Fibroblast of lung (primary cell): ENCODE results near the gene PPP1R12A. TPM values are rescaled to one million over a fixed set of nuclear protein-coding genes. Genes with fewer than 3 reads are reported as not detected.
A peak's percentile ranks its signal among the peaks of the same experiment; 100 is the strongest.

Experiments
- DNase-seq, 2 donors: peaks; one replicate each; pipeline versions ENCODE4 v3.0.0 to v3.0.0-alpha.2; 2010; ENCODE audit warnings: low read depth in 2 of 2
- H2AFZ ChIP-seq: 2 replicates; pipeline ENCODE4 v1.5.1; 2012; ENCODE audit warnings: low read length, control low read depth, inconsistent platforms
- H3K27ac ChIP-seq: 2 replicates; pipeline ENCODE4 v1.5.1; 2011; ENCODE audit warnings: low read length, control low read depth; ENCODE audit not compliant: insufficient read depth
- H3K27me3 ChIP-seq: 2 replicates; pipeline ENCODE4 v1.5.1; 2011; ENCODE audit warnings: mild to moderate bottlenecking, low read length; ENCODE audit not compliant: control insufficient read depth, insufficient read depth
- H3K36me3 ChIP-seq: 2 replicates; pipeline ENCODE4 v1.5.1; 2011; ENCODE audit warnings: low read length; ENCODE audit not compliant: control insufficient read depth, insufficient read depth
- H3K4me1 ChIP-seq: 2 replicates; pipeline ENCODE4 v1.5.1; 2011; ENCODE audit warnings: low read length; ENCODE audit not compliant: control insufficient read depth, insufficient read depth; ENCODE audit errors: extremely low read depth
- H3K4me2 ChIP-seq: 2 replicates; pipeline ENCODE4 v1.5.1; 2011; ENCODE audit warnings: low read length, control low read depth; ENCODE audit not compliant: insufficient read depth; ENCODE audit errors: extremely low read depth
- H3K4me3 ChIP-seq, 4 experiments: fragments of 200-600 bp in 1 of 4; sonication (generic) in 1 of 4; replicated peaks in 1 of 4; 2 replicates each; pipeline ENCODE4 v1.5.1; 2011 to 2016; ENCODE audit warnings: low read length in 4 of 4, low read depth in 3 of 4, mild to moderate bottlenecking in 3 of 4, control low read depth in 2 of 4, inconsistent platforms in 1 of 4, mixed read lengths in 1 of 4; ENCODE audit not compliant: insufficient read depth in 1 of 4; ENCODE audit errors: control extremely low read depth in 1 of 4
- H3K79me2 ChIP-seq: 2 replicates; pipeline ENCODE4 v1.5.1; 2012; ENCODE audit warnings: mild to moderate bottlenecking, low read length, inconsistent platforms; ENCODE audit not compliant: control insufficient read depth, insufficient read depth
- H3K9ac ChIP-seq: 2 replicates; pipeline ENCODE4 v1.5.1; 2011; ENCODE audit warnings: mild to moderate bottlenecking, low read length, control low read depth; ENCODE audit not compliant: insufficient read depth
- H3K9me3 ChIP-seq: 2 replicates; pipeline ENCODE4 v1.5.1; 2012; ENCODE audit warnings: low read depth, low read length; ENCODE audit not compliant: control insufficient read depth, insufficient read depth
- H4K20me1 ChIP-seq: 2 replicates; pipeline ENCODE4 v1.5.1; 2011; ENCODE audit warnings: low read length; ENCODE audit not compliant: control insufficient read depth, insufficient read depth; ENCODE audit errors: extremely low read depth
- CTCF ChIP-seq, 2 donors: IDR thresholded peaks in 1 of 2; conservative IDR thresholded peaks in 1 of 2; 1 replicate in 1 of 2; 2 replicates in 1 of 2; pipeline ENCODE4 v1.5.1; 2011 to 2012; ENCODE audit warnings: low read length in 2 of 2, control low read depth in 1 of 2, inconsistent platforms in 1 of 2, low read depth in 1 of 2, mild to moderate bottlenecking in 1 of 2
- EZH2 ChIP-seq: IDR thresholded peaks from 2 replicates; pipeline ENCODE4 v1.5.1; 2012; ENCODE audit warnings: low read length, control low read depth, mild to moderate bottlenecking; ENCODE audit errors: missing control alignments
- polyA plus RNA-seq, 2 donors: library from polyadenylated mRNA; depleted of rRNA in 1 of 2; stranded (reverse) in 1 of 2; unstranded in 1 of 2; fragments of >200 nt; gene quantifications; 2 replicates each; pipeline ENCODE4 v1.2.1, GENCODE V29; 2011 to 2012; ENCODE audit warnings: missing spikeins in 1 of 2
- total RNA-seq: library from RNA; depleted of rRNA; stranded (reverse); fragments of >200 nt; gene quantifications from 2 replicates; pipeline ENCODE4 v1.2.1, GENCODE V29; 2014

PPP1R12A gene
- total and polyA plus RNA-seq, 2 donors (not counting 1 experiment from before 2014, with no cell fraction given) = 94.9 to 139 TPM

- peaks cover 90% of the 10 kb centered on the region for H3K79me2 ChIP-seq
- peak; percentile 62 to 100 for DNase-seq
- peak overlapping the region; percentile 16 for H3K4me2 ChIP-seq
These were observed 37.3 kb downstream of the PPP1R12A start for GRCh38 chr12:79897617-79898016.

GRCh38 chr12:79895804-79896203 is 39.1 kb downstream of the PPP1R12A start:
- Histone ChIP-seq H3K4me3 (no peak overlapping the region), H4K20me1 (peaks cover 6% of the 10 kb centered on the region), H3K9ac (no peak overlapping the region), H3K4me1 (peaks cover 2% of the 10 kb centered on the region), H3K9me3 (no peaks in the 10 kb centered on the region), H3K79me2 (peaks cover 88% of the 10 kb centered on the region), H2AFZ (no peak overlapping the region), H3K27me3 (no peaks in the 10 kb centered on the region), H3K36me3 (no peaks in the 10 kb centered on the region), H3K4me2 (no peak overlapping the region), H3K27ac (no peak overlapping the region)
- DNase-seq = no peak
- TF ChIP-seq CTCF (conservative IDR thresholded peaks at IDR 0.05 in 1 of 2, IDR thresholded peaks at IDR 0.05 in 1 of 2; ENCODE audit: low read depth in 1 of 2, low read length in 2 of 2) (no peak), EZH2 (no peak)

More at GRCh38 chr12:79897617-79898016, 37.3 kb downstream of the PPP1R12A start:
- no peaks in the 10 kb centered on the region for H3K9me3 ChIP-seq
- TF ChIP-seq EZH2 = no peak
- no peak for TF ChIP-seq CTCF (conservative IDR thresholded peaks at IDR 0.05 in 1 of 2, IDR thresholded peaks at IDR 0.05 in 1 of 2; ENCODE audit: low read depth in 1 of 2, low read length in 2 of 2)
- H3K36me3 ChIP-seq = no peaks in the 10 kb centered on the region
- no peak overlapping the region for H3K9ac ChIP-seq
- no peaks in the 10 kb centered on the region for H3K27me3 ChIP-seq
- no peak overlapping the region for H2AFZ ChIP-seq
- H3K27ac ChIP-seq = peak overlapping the region; percentile 7
- H3K4me3 ChIP-seq = no peak overlapping the region
- H3K4me1 ChIP-seq = peaks cover 2% of the 10 kb centered on the region
- peaks cover 6% of the 10 kb centered on the region for H4K20me1 ChIP-seq

- Histone ChIP-seq H4K20me1 (peaks cover 6% of the 10 kb centered on the region), H3K9ac (no peak overlapping the region), H3K79me2 (peaks cover 88% of the 10 kb centered on the region), H3K4me2 (no peak overlapping the region), H3K4me3 (no peak overlapping the region), H3K36me3 (no peaks in the 10 kb centered on the region), H2AFZ (no peak overlapping the region), H3K9me3 (no peaks in the 10 kb centered on the region), H3K4me1 (peaks cover 2% of the 10 kb centered on the region), H3K27me3 (no peaks in the 10 kb centered on the region), H3K27ac (no peak overlapping the region)
- DNase-seq = no peak
- TF ChIP-seq CTCF (conservative IDR thresholded peaks at IDR 0.05 in 1 of 2, IDR thresholded peaks at IDR 0.05 in 1 of 2; ENCODE audit: low read depth in 1 of 2, low read length in 2 of 2) (no peak), EZH2 (no peak)
These were observed 39.8 kb downstream of the PPP1R12A start for GRCh38 chr12:79895071-79895470.
